GM19025 (cell line): ENCODE data around the gene EPHA4.

Experiments
- ATAC-seq: cut with Tn5 transposase; IDR thresholded peaks from one replicate; pipeline ENCODE4 v1.9.1; 2021; ENCODE audit warnings: mild to moderate bottlenecking, low read depth, moderate library complexity; ENCODE audit not compliant: unreplicated experiment

EPHA4 gene

DNA sequence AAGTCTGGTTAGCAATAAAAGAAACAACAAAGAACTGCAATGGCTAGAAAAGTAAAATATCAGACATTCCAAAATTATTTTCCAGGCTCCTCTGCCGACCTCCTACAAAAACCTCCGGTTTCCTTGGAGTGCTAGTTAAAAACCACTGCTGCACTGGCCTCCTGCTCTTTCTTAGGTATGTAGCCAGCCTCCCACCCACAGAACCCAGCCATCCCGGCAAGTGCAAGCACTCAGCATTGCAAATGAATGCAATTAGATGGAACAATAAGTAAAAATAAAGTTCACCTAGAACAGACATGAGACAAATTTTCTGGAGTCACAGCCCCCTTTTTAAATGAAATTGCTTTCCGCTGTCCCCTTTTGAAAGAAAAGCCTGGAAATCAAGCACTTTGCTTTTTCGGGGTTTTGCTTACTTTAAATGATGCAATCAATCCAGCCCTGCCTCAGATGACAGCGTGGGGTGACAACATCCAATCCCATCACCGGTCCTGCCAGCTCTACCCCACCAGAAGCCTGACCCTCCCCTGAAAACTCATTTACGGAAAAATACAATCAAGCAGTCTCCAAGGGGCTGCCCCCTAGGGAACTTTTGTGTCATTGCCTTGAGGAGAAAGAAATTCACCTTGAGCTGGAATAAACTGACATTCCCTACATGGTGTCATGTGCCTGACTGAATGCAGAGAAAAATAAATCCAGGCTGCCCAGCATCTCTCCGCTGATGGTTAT lies 199.8 kb downstream of the EPHA4 start:
- no peak for ATAC-seq

DNA sequence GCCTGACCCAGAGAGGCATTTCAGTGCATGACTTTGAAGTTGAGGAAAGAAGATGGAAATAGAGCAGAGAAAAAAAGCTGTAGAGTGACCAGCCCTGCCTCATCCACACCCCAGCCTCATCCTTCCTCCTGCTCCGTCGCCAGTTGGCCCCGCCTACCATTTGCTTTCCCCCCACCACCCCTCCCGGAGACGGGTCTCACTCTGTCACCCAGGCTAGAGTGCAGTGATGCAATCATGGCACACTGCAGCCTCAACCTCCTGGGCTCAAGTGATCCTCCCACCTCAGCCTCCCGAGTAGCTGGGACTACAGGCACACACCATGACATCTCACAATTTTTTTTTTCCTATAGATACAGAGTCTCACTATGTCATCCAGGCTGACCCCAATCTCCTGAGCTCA lies 200.8 kb downstream of the EPHA4 start:
- no peak for ATAC-seq

DNA sequence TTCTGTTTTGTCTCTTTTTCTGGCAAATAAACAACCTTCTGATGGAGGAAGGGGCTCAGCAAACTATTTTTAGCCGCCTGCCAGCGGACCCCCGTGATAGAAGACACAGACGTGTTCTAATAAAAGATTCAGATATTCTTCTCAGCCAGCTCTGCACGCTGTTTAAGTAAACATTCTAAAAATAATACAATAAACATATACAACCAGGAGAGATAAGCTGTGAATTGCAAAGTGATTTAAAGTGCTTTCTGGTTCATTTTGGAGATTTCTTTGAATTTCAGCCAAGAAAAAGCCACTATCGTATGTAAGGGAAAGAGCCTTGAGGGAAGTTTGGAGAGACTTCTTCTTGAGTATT lies 201.3 kb downstream of the EPHA4 start:
- ATAC-seq, result no peak

- ATAC-seq, result no peak
These were observed 201.8 kb downstream of the EPHA4 start for GRCh38 chr2:221370076-221370856.
